Esophagus squamous epithelium (tissue), 5 donors: ENCODE data around the gene TRMT44. TPM values are rescaled to one million over a fixed set of nuclear protein-coding genes. Genes with fewer than 3 reads are reported as not detected.
"Not testable (repeated sequence)": the region's sequence is repeated elsewhere in the genome, so short reads cannot be mapped to it uniquely, and the experiment has no call there.

Experiments used
- DNase-seq: peaks from one replicate; lab custom pipeline; 2025; lab: John Stamatoyannopoulos, UW
- H3K27ac ChIP-seq, 4 donors: fragments of 200-600 bp; sonication (generic); one replicate each; pipeline ENCODE4 v1.5.1; 2016 to 2019; ENCODE audit warnings: mild to moderate bottlenecking in 1 of 4
- H3K27me3 ChIP-seq, 4 donors: fragments of 200-600 bp; sonication (generic); 1 replicate in 3 of 4; 2 replicates in 1 of 4; pipeline versions ENCODE4 v1.5.1 to v1.6.0; 2017 to 2021; ENCODE audit warnings: antibody characterized with exemption in 1 of 4
- H3K36me3 ChIP-seq, 3 donors: fragments of 200-600 bp; sonication (generic); one replicate each; pipeline ENCODE4 v1.5.1; 2016 to 2019
- H3K4me1 ChIP-seq, 3 donors: fragments of 200-600 bp; sonication (generic); one replicate each; pipeline ENCODE4 v1.5.1; 2017 to 2019
- H3K4me3 ChIP-seq, 4 donors: fragments of 200-600 bp; sonication (generic); 1 replicate in 3 of 4; 2 replicates in 1 of 4; pipeline ENCODE4 v1.5.1; 2016 to 2019; ENCODE audit warnings: mild to moderate bottlenecking in 2 of 4, moderate library complexity in 1 of 4
- H3K9me3 ChIP-seq, 3 donors: fragments of 200-600 bp; sonication (generic); one replicate each; pipeline ENCODE4 v1.5.1; 2016 to 2019
- POLR2A ChIP-seq, 4 donors: fragments of 450-650 bp; IDR thresholded peaks; one replicate each; pipeline ENCODE4 v1.6.1; 2017; ENCODE audit warnings: antibody characterized with exemption in 4 of 4, mild to moderate bottlenecking in 4 of 4, moderate library complexity in 3 of 4
- WGBS, 2 donors: methylation state at CpG; one replicate each; pipeline ENCODE4 v1.1.5; 2018; 5-methylcytosine and 5-hydroxymethylcytosine counted together
- intact Hi-C: fragments of 100-400 bp; cut with DNase I; formaldehyde crosslinking; loops from one replicate; pipeline ENCODE4 v1.15.0; 2022
- total RNA-seq, 4 donors: library from RNA; depleted of rRNA; stranded (reverse); fragments of >200 nt; gene quantifications; one replicate each; pipeline ENCODE4 v1.1.0, GENCODE V29; 2016
- TF ChIP-seq, protein P1 (sequence below), 6 experiments: fragments of 450-650 bp in 4 of 6; fragments of 200-600 bp in 2 of 6; sonication (generic) in 2 of 6; IDR thresholded peaks; one replicate each; pipeline ENCODE4 v1.5.1; 2016 to 2019; ENCODE audit warnings: antibody characterized with exemption in 6 of 6, mild to moderate bottlenecking in 4 of 6, moderate library complexity in 4 of 6
- donor health status: DM: yes; HTN: yes; CAD: no.

TRMT44 gene
- total RNA-seq, 4 donors from 2014 or later, result 26.8 to 31.7 (median 28.8) TPM

DNA sequence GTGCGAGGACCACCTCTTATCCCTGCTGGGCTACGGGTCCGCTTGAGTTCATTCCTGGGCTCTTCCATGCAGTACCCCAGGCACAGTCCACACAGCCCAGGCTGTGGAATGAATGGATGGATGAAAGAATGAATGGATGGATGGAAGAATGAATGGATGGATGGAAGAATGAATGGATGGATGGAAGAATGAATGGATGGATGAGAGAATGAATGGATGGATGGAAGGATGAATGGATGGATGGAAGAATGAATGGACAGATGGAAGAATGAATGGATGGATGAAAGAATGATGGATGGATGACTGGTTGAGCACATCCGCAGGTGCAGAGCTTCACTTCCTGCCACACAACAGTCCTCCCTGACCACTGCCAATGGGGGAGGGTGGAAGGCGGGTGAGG lies 28.3 kb upstream of the TRMT44 start:
- DNase-seq, result no peak
- no peaks in the 10 kb centered on the region for H3K9me3 ChIP-seq
- no peak overlapping the region for H3K4me3 ChIP-seq
- H3K4me1 ChIP-seq, result peaks cover 0 to 27% (median 4%) of the 10 kb centered on the region in 3 donors
- WGBS, 2 donors, result 91 to 94% methylated on average over 4 to 5 of the region's 5 CpGs
- intact Hi-C loops, result no loop called here
- H3K36me3 ChIP-seq, result peaks cover 18 to 96% (median 23%) of the 10 kb centered on the region in 3 donors
- TF ChIP-seq POLR2A (IDR thresholded peaks at IDR 0.05), result no peak
- TF ChIP-seq, protein P1, sequence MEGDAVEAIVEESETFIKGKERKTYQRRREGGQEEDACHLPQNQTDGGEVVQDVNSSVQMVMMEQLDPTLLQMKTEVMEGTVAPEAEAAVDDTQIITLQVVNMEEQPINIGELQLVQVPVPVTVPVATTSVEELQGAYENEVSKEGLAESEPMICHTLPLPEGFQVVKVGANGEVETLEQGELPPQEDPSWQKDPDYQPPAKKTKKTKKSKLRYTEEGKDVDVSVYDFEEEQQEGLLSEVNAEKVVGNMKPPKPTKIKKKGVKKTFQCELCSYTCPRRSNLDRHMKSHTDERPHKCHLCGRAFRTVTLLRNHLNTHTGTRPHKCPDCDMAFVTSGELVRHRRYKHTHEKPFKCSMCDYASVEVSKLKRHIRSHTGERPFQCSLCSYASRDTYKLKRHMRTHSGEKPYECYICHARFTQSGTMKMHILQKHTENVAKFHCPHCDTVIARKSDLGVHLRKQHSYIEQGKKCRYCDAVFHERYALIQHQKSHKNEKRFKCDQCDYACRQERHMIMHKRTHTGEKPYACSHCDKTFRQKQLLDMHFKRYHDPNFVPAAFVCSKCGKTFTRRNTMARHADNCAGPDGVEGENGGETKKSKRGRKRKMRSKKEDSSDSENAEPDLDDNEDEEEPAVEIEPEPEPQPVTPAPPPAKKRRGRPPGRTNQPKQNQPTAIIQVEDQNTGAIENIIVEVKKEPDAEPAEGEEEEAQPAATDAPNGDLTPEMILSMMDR (IDR thresholded peaks at IDR 0.05), result no peak
- no peaks in the 10 kb centered on the region for H3K27me3 ChIP-seq
- no peak overlapping the region for H3K27ac ChIP-seq

DNA sequence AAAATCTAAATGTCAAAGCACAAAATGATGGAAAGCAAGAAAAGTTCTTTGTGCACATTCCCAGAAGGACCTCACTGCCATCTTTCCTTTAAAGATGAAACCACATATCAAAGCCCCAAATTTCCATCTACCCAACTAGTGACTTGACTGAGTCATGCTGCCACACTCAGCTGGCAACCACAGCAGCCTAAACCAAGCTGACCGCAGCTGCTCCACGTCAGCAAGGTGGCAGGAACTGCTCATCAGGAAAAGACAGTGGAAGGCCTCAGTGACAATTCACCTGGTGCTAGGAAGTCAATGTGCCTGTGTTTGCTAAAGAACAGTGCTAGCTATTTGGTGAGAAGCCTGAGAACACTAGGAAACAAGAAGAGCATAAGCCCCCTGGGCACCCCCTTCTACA lies 26.2 kb upstream of the TRMT44 start:
- Histone ChIP-seq H3K36me3 (peaks cover 18 to 79% (median 20%) of the 10 kb centered on the region in 3 donors), H3K27me3 (no peaks in the 10 kb centered on the region), H3K4me1 (peaks cover under 1 to 27% (median under 1%) of the 10 kb centered on the region in 3 donors), H3K4me3 (no peak overlapping the region), H3K27ac (no peak overlapping the region), H3K9me3 (no peaks in the 10 kb centered on the region)
- WGBS, 2 donors, result 71 to 83% methylated on average over 2 of the region's 2 CpGs
- no peak for DNase-seq
- no peak for TF ChIP-seq POLR2A (IDR thresholded peaks at IDR 0.05)
- TF ChIP-seq, protein P1 (IDR thresholded peaks at IDR 0.05), result no peak
- intact Hi-C loops, result no loop called here

DNA sequence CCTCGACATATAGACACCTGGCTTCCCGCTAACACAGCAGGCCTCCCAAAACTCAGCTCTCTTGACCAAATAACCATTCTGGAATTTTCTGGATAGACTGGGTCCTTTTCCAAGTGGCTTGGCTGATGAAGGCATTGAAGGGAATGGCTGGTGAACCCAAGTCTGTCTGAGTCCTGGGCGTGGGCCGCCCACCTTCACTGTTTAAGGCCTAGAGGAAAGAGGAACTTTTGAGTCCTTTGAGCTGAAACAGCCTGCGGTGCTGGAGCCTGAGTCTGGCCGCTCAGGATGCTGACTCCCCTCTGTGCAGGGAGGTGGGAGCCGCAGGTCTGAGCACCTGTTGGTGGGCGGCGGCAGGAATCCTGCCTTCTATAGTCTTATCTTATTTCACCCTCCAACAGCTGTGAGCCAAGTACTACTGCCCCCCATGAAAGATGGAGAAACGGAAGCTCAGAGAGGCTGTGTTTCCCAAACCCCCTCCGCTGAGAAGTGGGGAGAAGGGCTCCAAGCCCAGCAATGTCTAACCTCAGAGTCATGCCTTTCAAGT lies 23.4 kb upstream of the TRMT44 start:
- Histone ChIP-seq H3K27ac (no peak overlapping the region), H3K4me1 (peaks cover 12 to 36% (median 13%) of the 10 kb centered on the region in 3 donors), H3K4me3 (no peak overlapping the region), H3K27me3 (no peaks in the 10 kb centered on the region), H3K36me3 (peaks cover 18 to 64% (median 20%) of the 10 kb centered on the region in 3 donors), H3K9me3 (no peaks in the 10 kb centered on the region)
- TF ChIP-seq, protein P1 (IDR thresholded peaks at IDR 0.05), result no peak
- no peak for TF ChIP-seq POLR2A (IDR thresholded peaks at IDR 0.05)
- intact Hi-C loops, result no loop called here
- no peak for DNase-seq
- WGBS, 2 donors, result 76 to 82% methylated on average over 7 to 10 of the region's 11 CpGs

DNA sequence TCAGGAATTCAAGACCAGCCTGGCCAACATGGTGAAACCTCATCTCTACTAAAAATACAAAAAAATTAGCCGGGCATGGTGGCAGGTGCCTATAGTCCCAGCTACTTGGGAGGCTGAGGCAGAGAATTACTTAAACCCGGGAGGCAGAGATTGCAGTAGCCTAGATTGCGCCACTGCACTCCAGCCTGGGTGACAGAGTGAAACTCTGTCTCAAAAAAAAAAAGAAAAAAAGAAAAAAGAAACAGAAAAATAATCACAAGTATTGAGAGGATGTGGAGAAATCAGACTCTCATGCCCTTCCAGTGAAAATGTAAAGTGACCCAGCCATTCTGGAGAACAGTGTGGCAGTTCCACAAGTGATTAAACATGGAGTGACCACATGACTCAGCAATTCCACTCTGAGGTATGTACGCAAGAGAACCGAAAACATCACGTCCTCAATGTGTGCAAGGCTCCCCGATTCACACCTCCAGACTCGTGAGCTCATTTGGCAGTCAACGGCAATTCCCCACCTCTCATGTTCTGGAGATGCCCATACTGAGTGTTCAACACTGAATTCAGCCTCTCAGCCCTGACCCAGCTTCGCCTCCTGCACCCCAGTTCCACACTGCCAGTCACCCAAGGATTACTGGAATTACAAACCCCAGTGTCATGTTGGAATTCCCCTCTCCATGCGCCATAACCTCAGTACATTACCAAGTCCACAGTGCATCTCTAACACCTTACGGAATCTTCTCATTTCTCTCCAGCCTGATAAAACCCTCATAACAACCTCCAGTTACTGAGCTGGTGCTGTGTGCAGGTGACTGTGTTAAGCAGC lies 21.1 kb upstream of the TRMT44 start:
- no peaks in the 10 kb centered on the region for H3K27me3 ChIP-seq
- intact Hi-C loops, result no loop called here
- H3K4me3 ChIP-seq, result no peak overlapping the region
- no peaks in the 10 kb centered on the region for H3K9me3 ChIP-seq
- TF ChIP-seq, protein P1 (IDR thresholded peaks at IDR 0.05), result no peak
- no peak for TF ChIP-seq POLR2A (IDR thresholded peaks at IDR 0.05)
- no peak for DNase-seq
- H3K36me3 ChIP-seq, result peaks cover 8 to 51% (median 19%) of the 10 kb centered on the region in 3 donors
- H3K27ac ChIP-seq, result peak overlapping the region; percentile 12 to 65 (median 37)
- peaks cover 20 to 59% (median 21%) of the 10 kb centered on the region in 3 donors for H3K4me1 ChIP-seq
- WGBS, 2 donors, result 66 to 79% methylated on average over 12 of the region's 12 CpGs

DNA sequence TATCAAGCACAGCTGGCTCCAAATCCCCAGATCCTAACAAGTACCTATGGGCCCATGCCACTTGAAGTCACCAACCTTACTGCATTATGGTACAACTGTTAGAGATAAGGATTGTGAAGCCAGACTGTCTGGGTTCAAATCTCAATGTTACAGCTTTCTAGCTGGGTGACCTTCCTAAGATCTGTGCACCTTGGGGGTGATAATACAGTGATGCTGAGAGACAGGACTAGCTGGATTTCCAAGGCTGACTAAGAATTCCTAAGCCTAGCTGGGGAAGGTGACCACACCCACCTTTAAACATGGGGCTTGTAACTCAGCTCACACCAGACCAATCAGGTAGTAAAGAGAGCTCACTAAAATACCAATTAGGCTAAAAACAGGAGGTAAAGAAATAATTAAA lies 20.4 kb upstream of the TRMT44 start:
- intact Hi-C loops, result not testable (repeated sequence)

More for the DNA sequence above, 20.4 kb upstream of the TRMT44 start:
- peak overlapping the region; percentile 12 to 65 (median 38) for H3K27ac ChIP-seq
- not testable (repeated sequence) for DNase-seq, H3K27me3 ChIP-seq, H3K9me3 ChIP-seq, H3K4me3 ChIP-seq
- peaks cover 1 to 48% (median 12%) of the 10 kb centered on the region in 3 donors for H3K36me3 ChIP-seq
- peaks cover 20 to 60% (median 21%) of the 10 kb centered on the region in 3 donors for H3K4me1 ChIP-seq
